Measurements from ENCODE around the gene EI24. TPM values are rescaled to one million over a fixed set of nuclear protein-coding genes. Genes with fewer than 3 reads are reported as not detected.
"Not testable (repeated sequence)": the region's sequence is repeated elsewhere in the genome, so short reads cannot be mapped to it uniquely, and the experiment has no call there.

Gene EI24
- total and polyA plus RNA-seq, 9 of the 15 experiments (the other 6 are each of a cell fraction or from before 2014, with no cell fraction given): 50.4 to 260 (median 168) TPM

DNA sequence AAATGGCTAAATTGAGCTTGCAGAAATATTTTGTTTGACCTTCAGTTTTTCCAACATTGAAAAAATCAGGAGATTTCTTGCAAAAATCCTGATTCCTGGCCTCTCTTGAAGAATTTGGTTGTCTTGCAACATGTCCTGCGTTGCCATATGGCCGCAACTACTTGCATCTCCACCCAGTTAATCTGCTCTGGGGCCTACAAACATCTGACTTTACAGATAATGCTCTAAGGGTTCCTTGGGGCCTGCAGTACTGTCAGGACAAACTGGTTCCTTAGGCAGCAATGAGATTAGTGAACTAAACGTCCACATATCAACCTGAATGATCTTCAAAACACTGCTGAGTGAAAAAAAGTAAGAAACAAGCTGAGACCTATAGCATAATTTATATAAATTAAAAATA, 36.6 kb upstream of the EI24 start (continued):
- TF ChIP-seq, protein P1, sequence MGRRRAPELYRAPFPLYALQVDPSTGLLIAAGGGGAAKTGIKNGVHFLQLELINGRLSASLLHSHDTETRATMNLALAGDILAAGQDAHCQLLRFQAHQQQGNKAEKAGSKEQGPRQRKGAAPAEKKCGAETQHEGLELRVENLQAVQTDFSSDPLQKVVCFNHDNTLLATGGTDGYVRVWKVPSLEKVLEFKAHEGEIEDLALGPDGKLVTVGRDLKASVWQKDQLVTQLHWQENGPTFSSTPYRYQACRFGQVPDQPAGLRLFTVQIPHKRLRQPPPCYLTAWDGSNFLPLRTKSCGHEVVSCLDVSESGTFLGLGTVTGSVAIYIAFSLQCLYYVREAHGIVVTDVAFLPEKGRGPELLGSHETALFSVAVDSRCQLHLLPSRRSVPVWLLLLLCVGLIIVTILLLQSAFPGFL (CRISPR knock-in tag; IDR thresholded peaks at IDR 0.05): no peak
- no peak for TF ChIP-seq HLTF (IDR thresholded peaks at IDR 0.05)
- no peak for TF ChIP-seq CREBBP (IDR thresholded peaks at IDR 0.05; ENCODE audit: low read depth, low read length)
- TF ChIP-seq, protein P2, sequence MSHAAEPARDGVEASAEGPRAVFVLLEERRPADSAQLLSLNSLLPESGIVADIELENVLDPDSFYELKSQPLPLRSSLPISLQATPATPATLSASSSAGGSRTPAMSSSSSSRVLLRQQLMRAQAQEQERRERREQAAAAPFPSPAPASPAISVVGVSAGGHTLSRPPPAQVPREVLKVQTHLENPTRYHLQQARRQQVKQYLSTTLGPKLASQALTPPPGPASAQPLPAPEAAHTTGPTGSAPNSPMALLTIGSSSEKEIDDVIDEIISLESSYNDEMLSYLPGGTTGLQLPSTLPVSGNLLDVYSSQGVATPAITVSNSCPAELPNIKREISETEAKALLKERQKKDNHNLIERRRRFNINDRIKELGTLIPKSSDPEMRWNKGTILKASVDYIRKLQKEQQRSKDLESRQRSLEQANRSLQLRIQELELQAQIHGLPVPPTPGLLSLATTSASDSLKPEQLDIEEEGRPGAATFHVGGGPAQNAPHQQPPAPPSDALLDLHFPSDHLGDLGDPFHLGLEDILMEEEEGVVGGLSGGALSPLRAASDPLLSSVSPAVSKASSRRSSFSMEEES (CRISPR knock-in tag; IDR thresholded peaks at IDR 0.05): no peak

DNA sequence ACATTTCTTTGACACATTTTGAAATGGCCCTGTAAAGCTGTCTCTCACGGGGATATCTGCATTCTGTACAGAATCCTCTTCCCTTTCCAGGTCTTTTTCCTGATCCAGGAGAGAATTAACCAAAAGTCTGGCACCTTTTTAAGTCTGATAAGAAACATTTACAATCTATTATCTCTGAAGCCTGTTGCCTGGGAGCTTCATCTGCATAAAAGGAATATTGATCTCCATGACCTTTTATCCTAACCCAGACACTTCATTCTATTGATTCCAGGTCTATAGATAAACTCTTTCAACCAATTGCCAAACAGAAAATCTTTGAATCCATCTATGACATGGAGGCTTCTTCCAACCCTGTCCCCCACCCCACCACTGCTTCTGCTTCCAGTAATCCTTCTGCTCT, 33.7 kb upstream of the EI24 start:
- Histone ChIP-seq H3K27me3 (ENCODE audit: control insufficient read depth in 2 of 2, insufficient read depth in 2 of 2, low read length in 2 of 2) (no peaks in the 10 kb centered on the region), H4K20me1 (replicated peaks; ENCODE audit: control insufficient read depth, insufficient read depth, low read length) (no peaks in the 10 kb centered on the region), H3K9me3 (replicated peaks; ENCODE audit: control insufficient read depth, insufficient read depth, low read depth, low read length) (no peaks in the 10 kb centered on the region), H3K4me2 (ENCODE audit: insufficient read depth, low read length) (no peak overlapping the region), H3K9ac (ENCODE audit: insufficient read depth in 1 of 2, low read depth in 2 of 2, low read length in 2 of 2) (no peak overlapping the region), H3K79me2 (ENCODE audit: control insufficient read depth, insufficient read depth, low read length) (no peaks in the 10 kb centered on the region), H3K4me3 (no peak overlapping the region), H2AFZ (ENCODE audit: low read depth, low read length) (no peak overlapping the region), H3K36me3 (ENCODE audit: control insufficient read depth, insufficient read depth, low read length) (no peaks in the 10 kb centered on the region), H3K27ac (ENCODE audit: extremely low read depth, low read depth, low read length) (no peak overlapping the region), H3K9me1 (ENCODE audit: control insufficient read depth, insufficient read depth, low read length) (no peaks in the 10 kb centered on the region), H3K4me1 (replicated peaks in 1 of 2; ENCODE audit: control insufficient read depth in 2 of 2, insufficient read depth in 2 of 2, low read length in 2 of 2) (peaks cover 17 to 36% of the 10 kb centered on the region in 2 experiments)
- ChIA-PET CTCF (ENCODE audit: low intra/inter-chr PET ratio) (no interaction called here), POLR2A (interaction anchor here (0.7 kb wide), 1 partner anchor 663 kb away, joined by 3 read pairs; no protein-coding TSS in a partner anchor)
- DNase-seq (ENCODE audit: extremely low read depth in 1 of 4, low spot score in 3 of 4): no peak
- ATAC-seq: no peak
- in situ Hi-C loops (cut with MboI) (no loop called here), intact Hi-C loops (cut with micrococcal nuclease) (no loop called here)
- TF ChIP-seq TAL1 (IDR thresholded peaks at IDR 0.05): peak; percentile 15; the same call in 1 of the 2 replicates
- TF ChIP-seq CBFA2T3 (IDR thresholded peaks at IDR 0.05): peak; percentile 65
- no peak for TF ChIP-seq SUPT5H (IDR thresholded peaks at IDR 0.05)
- no peak for TF ChIP-seq SOX6 (IDR thresholded peaks at IDR 0.05)
- peak; percentile 29; the same call in 1 of the 2 replicates for TF ChIP-seq ARID1B (IDR thresholded peaks at IDR 0.05)
- peak; percentile 43; the same call in 1 of the 2 replicates for TF ChIP-seq CBFA2T2 (conservative IDR thresholded peaks at IDR 0.05)
- TF ChIP-seq, protein P3, sequence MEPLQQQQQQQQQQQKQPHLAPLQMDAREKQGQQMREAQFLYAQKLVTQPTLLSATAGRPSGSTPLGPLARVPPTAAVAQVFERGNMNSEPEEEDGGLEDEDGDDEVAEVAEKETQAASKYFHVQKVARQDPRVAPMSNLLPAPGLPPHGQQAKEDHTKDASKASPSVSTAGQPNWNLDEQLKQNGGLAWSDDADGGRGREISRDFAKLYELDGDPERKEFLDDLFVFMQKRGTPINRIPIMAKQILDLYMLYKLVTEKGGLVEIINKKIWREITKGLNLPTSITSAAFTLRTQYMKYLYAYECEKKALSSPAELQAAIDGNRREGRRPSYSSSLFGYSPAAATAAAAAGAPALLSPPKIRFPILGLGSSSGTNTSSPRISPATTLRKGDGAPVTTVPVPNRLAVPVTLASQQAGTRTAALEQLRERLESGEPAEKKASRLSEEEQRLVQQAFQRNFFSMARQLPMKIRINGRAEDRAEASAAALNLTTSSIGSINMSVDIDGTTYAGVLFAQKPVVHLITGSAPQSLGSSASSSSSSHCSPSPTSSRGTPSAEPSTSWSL (CRISPR knock-in tag; IDR thresholded peaks at IDR 0.05; ENCODE audit: borderline replicate concordance): no peak
- WGBS (ENCODE audit: insufficient coverage, low coverage, missing lambda C conversion rate): 14% methylated on average over 1 of the region's 1 CpG
- BruUV-seq (replicated peaks): no TSS peak
- no peak for FAIRE-seq

DNA sequence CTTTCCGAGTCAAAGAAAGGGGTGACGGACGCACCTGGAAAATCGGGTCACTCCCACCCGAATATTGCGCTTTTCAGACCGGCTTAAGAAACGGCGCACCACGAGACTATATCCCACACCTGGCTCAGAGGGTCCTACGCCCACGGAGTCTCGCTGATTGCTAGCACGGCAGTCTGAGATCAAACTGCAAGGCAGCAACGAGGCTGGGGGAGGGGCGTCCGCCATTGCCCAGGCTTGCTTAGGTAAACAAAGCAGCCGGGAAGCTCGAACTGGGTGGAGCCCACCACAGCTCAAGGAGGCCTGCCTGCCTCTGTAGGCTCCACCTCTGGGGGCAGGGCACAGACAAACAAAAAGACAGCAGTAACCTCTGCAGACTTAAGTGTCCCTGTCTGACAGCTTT, 32.4 kb upstream of the EI24 start:
- in situ Hi-C loops (cut with MboI); H3K9me3 ChIP-seq (replicated peaks; ENCODE audit: control insufficient read depth, insufficient read depth, low read depth, low read length); H3K27me3 ChIP-seq (ENCODE audit: control insufficient read depth in 2 of 2, insufficient read depth in 2 of 2, low read length in 2 of 2); BruUV-seq (replicated peaks); H3K4me2 ChIP-seq (ENCODE audit: insufficient read depth, low read length); H3K79me2 ChIP-seq (ENCODE audit: control insufficient read depth, insufficient read depth, low read length); H3K9ac ChIP-seq (ENCODE audit: insufficient read depth in 1 of 2, low read depth in 2 of 2, low read length in 2 of 2); H4K20me1 ChIP-seq (replicated peaks; ENCODE audit: control insufficient read depth, insufficient read depth, low read length); H3K27ac ChIP-seq (ENCODE audit: extremely low read depth, low read depth, low read length); intact Hi-C loops (cut with micrococcal nuclease); H3K9me1 ChIP-seq (ENCODE audit: control insufficient read depth, insufficient read depth, low read length); H3K4me3 ChIP-seq; FAIRE-seq; ATAC-seq; H2AFZ ChIP-seq (ENCODE audit: low read depth, low read length); CTCF ChIA-PET (ENCODE audit: low intra/inter-chr PET ratio); H3K36me3 ChIP-seq (ENCODE audit: control insufficient read depth, insufficient read depth, low read length); DNase-seq (ENCODE audit: extremely low read depth in 1 of 4, low spot score in 3 of 4); POLR2A ChIA-PET: not testable (repeated sequence)
- peaks cover 13 to 36% of the 10 kb centered on the region in 2 experiments for H3K4me1 ChIP-seq (replicated peaks in 1 of 2; ENCODE audit: control insufficient read depth in 2 of 2, insufficient read depth in 2 of 2, low read length in 2 of 2)
- whole genome bisulfite sequencing (ENCODE audit: insufficient coverage, low coverage, missing lambda C conversion rate): no CpG with 5 or more reads among the region's 19 CpGs
